ENCODE results near the gene ATP8B2. TPM values are rescaled to one million over a fixed set of nuclear protein-coding genes. Genes with fewer than 3 reads are reported as not detected.

ATP8B2 gene
- total RNA-seq, 1 experiment from 2014 or later = 50.0 TPM

- H3K4me3 Mint-ChIP-seq = no peak overlapping the region
Observed at GRCh38 chr1:154342132-154342531, 16.8 kb downstream of the ATP8B2 start.

DNA sequence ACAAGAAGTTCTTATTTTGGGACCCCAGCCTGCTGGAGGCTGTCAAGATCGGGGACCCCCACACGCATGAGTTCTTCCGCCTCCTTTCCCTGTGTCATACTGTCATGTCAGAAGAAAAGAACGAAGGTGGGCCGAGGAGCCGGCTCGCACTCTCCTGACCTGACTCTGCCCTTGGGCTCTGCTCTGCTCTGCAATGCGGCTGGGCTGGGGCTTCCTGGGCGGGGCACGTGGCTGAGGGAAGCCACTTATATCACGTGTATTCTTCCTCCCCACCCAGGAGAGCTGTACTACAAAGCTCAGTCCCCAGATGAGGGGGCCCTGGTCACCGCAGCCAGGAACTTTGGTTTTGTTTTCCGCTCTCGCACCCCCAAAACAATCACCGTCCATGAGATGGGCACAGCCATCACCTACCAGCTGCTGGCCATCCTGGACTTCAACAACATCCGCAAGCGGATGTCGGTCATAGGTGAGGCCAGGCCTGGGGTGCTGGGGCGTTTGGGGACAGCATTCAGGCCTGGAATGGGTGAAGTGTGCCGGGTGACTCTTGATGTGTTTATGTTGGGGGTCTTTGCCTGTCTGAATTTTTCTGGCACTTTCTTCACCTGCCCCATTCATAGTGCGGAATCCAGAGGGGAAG, 17.6 kb downstream of the ATP8B2 start:
- H3K4me3 Mint-ChIP-seq = no peak overlapping the region
- H3K27me3 Mint-ChIP-seq (ENCODE audit: low read depth) = no peaks in the 10 kb centered on the region
- H3K27ac Mint-ChIP-seq = no peak overlapping the region
- no peak for TF ChIP-seq ERG (CRISPR knock-in tag; IDR thresholded peaks at IDR 0.05)
- DNase-seq (ENCODE audit: low spot score) = no peak
- no peaks in the 10 kb centered on the region for H3K9me3 Mint-ChIP-seq
- POLR2A ChIA-PET = interaction anchor here (0.6 kb wide), 1 partner anchor 611 kb away, joined by 4 read pairs; no protein-coding TSS in a partner anchor
- ATAC-seq = no peak
- H3K4me1 Mint-ChIP-seq = no peaks in the 10 kb centered on the region
- H3K36me3 Mint-ChIP-seq = peaks cover 70% of the 10 kb centered on the region
- CTCF ChIA-PET = interaction anchor here (1.2 to 1.9 kb wide), 3 partner anchors 14 to 204 kb away, joined by 4 to 5 read pairs (median 4); no protein-coding TSS in a partner anchor

More at GRCh38 chr1:154342132-154342531, 16.8 kb downstream of the ATP8B2 start:
- H3K27me3 Mint-ChIP-seq (ENCODE audit: low read depth) = no peaks in the 10 kb centered on the region
- no peak for ATAC-seq
- H3K27ac Mint-ChIP-seq = no peak overlapping the region
- ChIA-PET CTCF (interaction anchor here (1.2 to 1.9 kb wide), 3 partner anchors 14 to 204 kb away, joined by 4 to 5 read pairs (median 4); no protein-coding TSS in a partner anchor), POLR2A (no interaction called here)
- no peaks in the 10 kb centered on the region for H3K9me3 Mint-ChIP-seq
- H3K36me3 Mint-ChIP-seq = peaks cover 74% of the 10 kb centered on the region
- TF ChIP-seq, protein P1, sequence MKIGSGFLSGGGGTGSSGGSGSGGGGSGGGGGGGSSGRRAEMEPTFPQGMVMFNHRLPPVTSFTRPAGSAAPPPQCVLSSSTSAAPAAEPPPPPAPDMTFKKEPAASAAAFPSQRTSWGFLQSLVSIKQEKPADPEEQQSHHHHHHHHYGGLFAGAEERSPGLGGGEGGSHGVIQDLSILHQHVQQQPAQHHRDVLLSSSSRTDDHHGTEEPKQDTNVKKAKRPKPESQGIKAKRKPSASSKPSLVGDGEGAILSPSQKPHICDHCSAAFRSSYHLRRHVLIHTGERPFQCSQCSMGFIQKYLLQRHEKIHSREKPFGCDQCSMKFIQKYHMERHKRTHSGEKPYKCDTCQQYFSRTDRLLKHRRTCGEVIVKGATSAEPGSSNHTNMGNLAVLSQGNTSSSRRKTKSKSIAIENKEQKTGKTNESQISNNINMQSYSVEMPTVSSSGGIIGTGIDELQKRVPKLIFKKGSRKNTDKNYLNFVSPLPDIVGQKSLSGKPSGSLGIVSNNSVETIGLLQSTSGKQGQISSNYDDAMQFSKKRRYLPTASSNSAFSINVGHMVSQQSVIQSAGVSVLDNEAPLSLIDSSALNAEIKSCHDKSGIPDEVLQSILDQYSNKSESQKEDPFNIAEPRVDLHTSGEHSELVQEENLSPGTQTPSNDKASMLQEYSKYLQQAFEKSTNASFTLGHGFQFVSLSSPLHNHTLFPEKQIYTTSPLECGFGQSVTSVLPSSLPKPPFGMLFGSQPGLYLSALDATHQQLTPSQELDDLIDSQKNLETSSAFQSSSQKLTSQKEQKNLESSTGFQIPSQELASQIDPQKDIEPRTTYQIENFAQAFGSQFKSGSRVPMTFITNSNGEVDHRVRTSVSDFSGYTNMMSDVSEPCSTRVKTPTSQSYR (CRISPR knock-in tag; IDR thresholded peaks at IDR 0.05) = no peak
- TF ChIP-seq ZMAT4 (CRISPR knock-in tag; IDR thresholded peaks at IDR 0.05) (no peak), GTF2I (CRISPR knock-in tag; conservative IDR thresholded peaks at IDR 0.05) (no peak), GABPB1 (CRISPR knock-in tag; IDR thresholded peaks at IDR 0.05) (no peak), SMAD3 (CRISPR knock-in tag; IDR thresholded peaks at IDR 0.05; ENCODE audit: borderline replicate concordance) (no peak), ZNF138 (CRISPR knock-in tag; conservative IDR thresholded peaks at IDR 0.05) (no peak), FOXP4 (CRISPR knock-in tag; IDR thresholded peaks at IDR 0.05) (no peak)
- TF ChIP-seq, protein P2, sequence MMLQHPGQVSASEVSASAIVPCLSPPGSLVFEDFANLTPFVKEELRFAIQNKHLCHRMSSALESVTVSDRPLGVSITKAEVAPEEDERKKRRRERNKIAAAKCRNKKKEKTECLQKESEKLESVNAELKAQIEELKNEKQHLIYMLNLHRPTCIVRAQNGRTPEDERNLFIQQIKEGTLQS (CRISPR knock-in tag; conservative IDR thresholded peaks at IDR 0.05) = no peak
- TF ChIP-seq, protein P3, sequence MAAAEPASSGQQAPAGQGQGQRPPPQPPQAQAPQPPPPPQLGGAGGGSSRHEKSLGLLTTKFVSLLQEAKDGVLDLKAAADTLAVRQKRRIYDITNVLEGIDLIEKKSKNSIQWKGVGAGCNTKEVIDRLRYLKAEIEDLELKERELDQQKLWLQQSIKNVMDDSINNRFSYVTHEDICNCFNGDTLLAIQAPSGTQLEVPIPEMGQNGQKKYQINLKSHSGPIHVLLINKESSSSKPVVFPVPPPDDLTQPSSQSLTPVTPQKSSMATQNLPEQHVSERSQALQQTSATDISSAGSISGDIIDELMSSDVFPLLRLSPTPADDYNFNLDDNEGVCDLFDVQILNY (CRISPR knock-in tag; IDR thresholded peaks at IDR 0.05) = no peak
- no peaks in the 10 kb centered on the region for H3K4me1 Mint-ChIP-seq
- DNase-seq (ENCODE audit: low spot score) = no peak

GRCh38 chr1:154344977-154345837, 19.9 kb downstream of the ATP8B2 start:
- CTCF ChIA-PET = interaction anchor here (0.5 to 2.6 kb wide), 8 partner anchors 10 to 194 kb away, joined by 3 to 23 read pairs (median 4); no protein-coding TSS in a partner anchor
- peaks cover 3% of the 10 kb centered on the region; the same call in 1 of the 2 replicates for H3K4me1 Mint-ChIP-seq
- no peak overlapping the region for H3K4me3 Mint-ChIP-seq
- H3K36me3 Mint-ChIP-seq = peaks cover 74% of the 10 kb centered on the region
- DNase-seq (ENCODE audit: low spot score) (peak; percentile 83), ATAC-seq (peak; percentile 88)
- POLR2A ChIA-PET = no interaction called here
- no peak overlapping the region for H3K27ac Mint-ChIP-seq
- H3K9me3 Mint-ChIP-seq = no peaks in the 10 kb centered on the region
- no peaks in the 10 kb centered on the region for H3K27me3 Mint-ChIP-seq (ENCODE audit: low read depth)
- TF ChIP-seq SMAD4 (CRISPR knock-in tag; IDR thresholded peaks at IDR 0.05) = no peak
- TF ChIP-seq TCF7 (CRISPR knock-in tag; IDR thresholded peaks at IDR 0.05; ENCODE audit: low read depth) = no peak
- TF ChIP-seq ZNF232 (CRISPR knock-in tag; IDR thresholded peaks at IDR 0.05) = no peak
- no peak for TF ChIP-seq CREB1 (CRISPR knock-in tag; IDR thresholded peaks at IDR 0.05)
- peak; percentile 89 for TF ChIP-seq CTCF (IDR thresholded peaks at IDR 0.05)
- TF ChIP-seq TEAD1 (CRISPR knock-in tag; IDR thresholded peaks at IDR 0.05) = no peak
- TF ChIP-seq, protein P4, sequence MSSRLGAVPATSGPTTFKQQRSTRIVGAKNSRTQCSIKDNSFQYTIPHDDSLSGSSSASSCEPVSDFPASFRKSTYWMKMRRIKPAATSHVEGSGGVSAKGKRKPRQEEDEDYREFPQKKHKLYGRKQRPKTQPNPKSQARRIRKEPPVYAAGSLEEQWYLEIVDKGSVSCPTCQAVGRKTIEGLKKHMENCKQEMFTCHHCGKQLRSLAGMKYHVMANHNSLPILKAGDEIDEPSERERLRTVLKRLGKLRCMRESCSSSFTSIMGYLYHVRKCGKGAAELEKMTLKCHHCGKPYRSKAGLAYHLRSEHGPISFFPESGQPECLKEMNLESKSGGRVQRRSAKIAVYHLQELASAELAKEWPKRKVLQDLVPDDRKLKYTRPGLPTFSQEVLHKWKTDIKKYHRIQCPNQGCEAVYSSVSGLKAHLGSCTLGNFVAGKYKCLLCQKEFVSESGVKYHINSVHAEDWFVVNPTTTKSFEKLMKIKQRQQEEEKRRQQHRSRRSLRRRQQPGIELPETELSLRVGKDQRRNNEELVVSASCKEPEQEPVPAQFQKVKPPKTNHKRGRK (CRISPR knock-in tag; IDR thresholded peaks at IDR 0.05; ENCODE audit: borderline replicate concordance) = no peak

All from WTC11 (cell line).